Transverse colon (tissue), 4 donors: ENCODE data around the gene AGMO. TPM values are rescaled to one million over a fixed set of nuclear protein-coding genes. Genes with fewer than 3 reads are reported as not detected.

ENCODE experiments used
- DNase-seq: peaks from one replicate; pipeline ENCODE4 v3.0.0-alpha.2; 2019
- H3K27ac ChIP-seq, 4 donors: fragments of 200-600 bp; sonication (generic); 2 replicates each; pipeline ENCODE4 v1.5.1; 2016 to 2018; ENCODE audit warnings: inconsistent platforms in 4 of 4
- H3K27me3 ChIP-seq: fragments of 200-600 bp; sonication (generic); 2 replicates; pipeline ENCODE4 v1.5.1; 2017; ENCODE audit warnings: inconsistent platforms
- H3K36me3 ChIP-seq, 4 donors: fragments of 200-600 bp; sonication (generic); 2 replicates each; pipeline ENCODE4 v1.5.1; 2017 to 2019; ENCODE audit warnings: inconsistent platforms in 4 of 4
- H3K4me1 ChIP-seq, 4 donors: fragments of 200-600 bp; sonication (generic); 2 replicates each; pipeline ENCODE4 v1.5.1; 2017 to 2020; ENCODE audit warnings: inconsistent platforms in 4 of 4
- H3K4me3 ChIP-seq, 4 donors: fragments of 200-600 bp; sonication (generic); 1 replicate in 1 of 4; 2 replicates in 3 of 4; pipeline versions ENCODE4 v1.5.1 to v1.6.1; 2017 to 2019; ENCODE audit warnings: inconsistent platforms in 4 of 4
- H3K9me3 ChIP-seq, 2 donors: fragments of 200-600 bp; sonication (generic); 2 replicates each; pipeline ENCODE4 v1.5.1; 2017 to 2019; ENCODE audit warnings: inconsistent platforms in 2 of 2
- CTCF ChIP-seq, 5 experiments: fragments of 200-600 bp in 3 of 5; fragments of 450-650 bp in 2 of 5; sonication (generic) in 3 of 5; IDR thresholded peaks; 1 replicate in 2 of 5; 2 replicates in 3 of 5; pipeline ENCODE4 v1.5.1; 2016 to 2017; ENCODE audit warnings: antibody characterized with exemption in 5 of 5, inconsistent platforms in 3 of 5, mild to moderate bottlenecking in 2 of 5, moderate library complexity in 1 of 5
- EP300 ChIP-seq: sonication (generic); formaldehyde crosslinking; IDR thresholded peaks from one replicate; pipeline ENCODE4 v1.6.1; 2017; ENCODE audit warnings: antibody characterized with exemption, low read depth
- POLR2A ChIP-seq: fragments of 450-650 bp; IDR thresholded peaks from one replicate; pipeline ENCODE4 v1.6.1; 2016; ENCODE audit warnings: antibody characterized with exemption, mild to moderate bottlenecking, moderate library complexity
- POLR2AphosphoS5 ChIP-seq, 3 donors: sonication (generic); formaldehyde crosslinking; IDR thresholded peaks; one replicate each; pipeline ENCODE4 v1.6.1; 2016; ENCODE audit warnings: antibody characterized with exemption in 3 of 3
- WGBS, 2 donors: methylation state at CpG; one replicate each; pipeline ENCODE4 v1.1.5; 2018; ENCODE audit warnings: low coverage in 1 of 2; 5-methylcytosine and 5-hydroxymethylcytosine counted together
- in situ Hi-C, 4 donors: fragments of 200-750 bp; cut with MboI; loops; one replicate each; pipeline versions ENCODE4 v1.15.0 to v1.15.1; 2017; ENCODE audit warnings: low sequenced_read_pairs in 3 of 4, low pct_ligation_motif_present in 1 of 4, low pct_unique_long_range_greater_than_20kb in 1 of 4
- intact Hi-C: fragments of 100-400 bp; cut with DNase I; formaldehyde crosslinking; loops from one replicate; pipeline ENCODE4 v1.15.1; 2023; ENCODE audit warnings: low total_unique reads
- total RNA-seq, 4 donors: library from RNA; depleted of rRNA; stranded (reverse); fragments of >200 nt; gene quantifications; one replicate each; pipeline ENCODE4 v1.1.0, GENCODE V29; 2016

The AGMO gene
- total RNA-seq, 4 donors from 2014 or later: 1.5 to 5.7 (median 2.7) TPM; not detected in 1

- in situ Hi-C loops (loop anchor here (10.0 to 25.0 kb wide), 5 partner anchors 395 to 770 kb away; no protein-coding TSS in a partner anchor), intact Hi-C loops (no loop called here)
- no peak overlapping the region for H3K4me3 ChIP-seq
- TF ChIP-seq POLR2A (no peak), CTCF (IDR thresholded peaks at IDR 0.05) (no peak), POLR2AphosphoS5 (IDR thresholded peaks at IDR 0.05) (no peak), EP300 (no peak)
- DNase-seq: no peak
- H3K27me3 ChIP-seq: no peaks in the 10 kb centered on the region
- no peak overlapping the region for H3K27ac ChIP-seq
- no peaks in the 10 kb centered on the region for H3K9me3 ChIP-seq
- no peaks in the 10 kb centered on the region for H3K36me3 ChIP-seq
- H3K4me1 ChIP-seq: no peaks in the 10 kb centered on the region
- 83 to 94% methylated on average over 4 of the region's 4 CpGs for WGBS, 2 donors
These were observed 244.6 kb downstream of the AGMO start for GRCh38 chr7:15317215-15317614.

- Histone ChIP-seq H3K36me3 (no peaks in the 10 kb centered on the region), H3K27me3 (no peaks in the 10 kb centered on the region), H3K27ac (no peak overlapping the region), H3K4me1 (no peaks in the 10 kb centered on the region), H3K4me3 (no peak overlapping the region), H3K9me3 (no peaks in the 10 kb centered on the region)
- WGBS, 2 donors: 75 to 91% methylated on average over 1 of the region's 1 CpG
- in situ Hi-C loops (loop anchor here (10.0 to 25.0 kb wide), 5 partner anchors 397 to 772 kb away; no protein-coding TSS in a partner anchor), intact Hi-C loops (no loop called here)
- no peak for DNase-seq
- TF ChIP-seq EP300 (no peak), CTCF (IDR thresholded peaks at IDR 0.05) (no peak), POLR2A (no peak), POLR2AphosphoS5 (IDR thresholded peaks at IDR 0.05) (no peak)
These were observed 246.1 kb downstream of the AGMO start for GRCh38 chr7:15315678-15316077.

GRCh38 chr7:15314922-15315321, 246.9 kb downstream of the AGMO start:
- in situ Hi-C loops: loop anchor here (10.0 to 25.0 kb wide), 5 partner anchors 397 to 772 kb away; no protein-coding TSS in a partner anchor

GRCh38 chr7:15313361-15313760, 248.5 kb downstream of the AGMO start:
- no peaks in the 10 kb centered on the region for H3K27me3 ChIP-seq
- H3K27ac ChIP-seq: no peak overlapping the region
- H3K4me3 ChIP-seq: no peak overlapping the region
- intact Hi-C loops: no loop called here
- no peaks in the 10 kb centered on the region for H3K9me3 ChIP-seq
- H3K4me1 ChIP-seq: no peaks in the 10 kb centered on the region
- TF ChIP-seq CTCF (IDR thresholded peaks at IDR 0.05) (no peak), POLR2A (no peak), POLR2AphosphoS5 (IDR thresholded peaks at IDR 0.05) (no peak), EP300 (no peak)
- no peaks in the 10 kb centered on the region for H3K36me3 ChIP-seq
- WGBS, 2 donors: 42 to 50% methylated on average over 1 of the region's 1 CpG
- no peak for DNase-seq
- in situ Hi-C loops: loop anchor here (10.0 to 25.0 kb wide), 5 partner anchors 399 to 774 kb away; no protein-coding TSS in a partner anchor

More at GRCh38 chr7:15314922-15315321, 246.9 kb downstream of the AGMO start:
- Histone ChIP-seq H3K4me3 (no peak overlapping the region), H3K36me3 (no peaks in the 10 kb centered on the region), H3K9me3 (no peaks in the 10 kb centered on the region), H3K4me1 (no peaks in the 10 kb centered on the region), H3K27me3 (no peaks in the 10 kb centered on the region), H3K27ac (no peak overlapping the region)
- no peak for DNase-seq
- no peak for TF ChIP-seq POLR2AphosphoS5 (IDR thresholded peaks at IDR 0.05)
- TF ChIP-seq EP300: no peak
- TF ChIP-seq POLR2A: no peak
- TF ChIP-seq CTCF (IDR thresholded peaks at IDR 0.05): no peak
- intact Hi-C loops: no loop called here
- 94 to 97% methylated on average over 5 of the region's 5 CpGs for WGBS, 2 donors
